Coronary artery (tissue), 2 donors: ENCODE data around the gene SEMA5A.

Experiments
- DNase-seq: peaks from one replicate; pipeline ENCODE4 v3.0.0-alpha.2; 2017; ENCODE audit warnings: low spot score
- H3K27ac ChIP-seq, 2 donors: fragments of 200-600 bp; sonication (generic); one replicate each; pipeline ENCODE4 v1.5.1; 2016 to 2019
- H3K4me3 ChIP-seq: fragments of 200-600 bp; sonication (generic); 2 replicates; pipeline ENCODE4 v1.5.1; 2016; ENCODE audit warnings: mild to moderate bottlenecking, moderate library complexity
- CTCF ChIP-seq: fragments of 200-600 bp; sonication (generic); IDR thresholded peaks from one replicate; pipeline ENCODE4 v1.5.1; 2019; ENCODE audit warnings: antibody characterized with exemption

SEMA5A gene

GRCh38 chr5:9062873-9063272 is 483.0 kb downstream of the SEMA5A start:
- TF ChIP-seq CTCF: no peak
- Histone ChIP-seq H3K27ac (no peak overlapping the region), H3K4me3 (no peak overlapping the region)
- DNase-seq: no peak

- Histone ChIP-seq H3K4me3 (no peak overlapping the region), H3K27ac (no peak overlapping the region)
- no peak for TF ChIP-seq CTCF
- DNase-seq: no peak
Measured at GRCh38 chr5:9059920-9060691, 485.8 kb downstream of the SEMA5A start.

- DNase-seq: no peak
- Histone ChIP-seq H3K4me3 (no peak overlapping the region), H3K27ac (no peak overlapping the region)
- TF ChIP-seq CTCF: no peak
Measured at GRCh38 chr5:9058666-9059065, 487.2 kb downstream of the SEMA5A start.

GRCh38 chr5:9058161-9058560 is 487.7 kb downstream of the SEMA5A start:
- Histone ChIP-seq H3K4me3 (no peak overlapping the region), H3K27ac (no peak overlapping the region)
- DNase-seq: no peak
- TF ChIP-seq CTCF: no peak

GRCh38 chr5:9057406-9058000 is 488.4 kb downstream of the SEMA5A start:
- Histone ChIP-seq H3K4me3 (no peak overlapping the region), H3K27ac (no peak overlapping the region)
- no peak for DNase-seq
- no peak for TF ChIP-seq CTCF

GRCh38 chr5:9056046-9056445 is 489.8 kb downstream of the SEMA5A start:
- Histone ChIP-seq H3K4me3 (no peak overlapping the region), H3K27ac (no peak overlapping the region)
- no peak for TF ChIP-seq CTCF
- DNase-seq: no peak
